HL-60 (cell line): ENCODE measurements around the gene ZNRF1.
"Not testable (repeated sequence)": the region's sequence is repeated elsewhere in the genome, so short reads cannot be mapped to it uniquely, and the experiment has no call there.

ENCODE experiments used
- DNase-seq, 2 experiments: peaks; one replicate each; pipeline ENCODE4 v3.0.0-alpha.2; 2010 to 2020; ENCODE audit warnings: low read depth in 1 of 2, low spot score in 1 of 2
- H3K27ac ChIP-seq: fragments of 250-450 bp; sonication (Bioruptor Pico); replicated peaks from 2 replicates; pipeline ENCODE4 v1.5.1; 2020; ENCODE audit warnings: mild to moderate bottlenecking, moderate library complexity
- H3K27me3 ChIP-seq: fragments of 250-450 bp; sonication (Bioruptor Pico); 2 replicates; pipeline ENCODE4 v1.5.1; 2021; ENCODE audit warnings: mild to moderate bottlenecking, moderate library complexity; ENCODE audit not compliant: insufficient read depth, poor library complexity, severe bottlenecking
- H3K4me3 ChIP-seq: replicated peaks from 2 replicates; pipeline ENCODE4 v1.5.1; 2011; ENCODE audit warnings: mild to moderate bottlenecking, control low read depth, low read length; ENCODE audit not compliant: insufficient read depth
- CTCF ChIP-seq: IDR thresholded peaks from one replicate; pipeline ENCODE4 v1.5.1; 2011; ENCODE audit warnings: low read length, control low read depth, inconsistent platforms; ENCODE audit not compliant: insufficient read depth
- GABPA ChIP-seq: IDR thresholded peaks from 2 replicates; pipeline ENCODE4 v1.6.1; 2012; ENCODE audit warnings: low read depth
- POLR2AphosphoS5 ChIP-seq: IDR thresholded peaks from 2 replicates; pipeline ENCODE4 v1.6.1; 2012; ENCODE audit warnings: low read depth
- SPI1 ChIP-seq: IDR thresholded peaks from 2 replicates; pipeline ENCODE4 v1.6.1; 2012; ENCODE audit warnings: low read depth, mild to moderate bottlenecking, borderline replicate concordance
- TF ChIP-seq, protein P1 (sequence below): IDR thresholded peaks from 2 replicates; pipeline ENCODE4 v1.6.1; 2012; ENCODE audit warnings: low read depth; ENCODE audit not compliant: insufficient replicate concordance

Gene ZNRF1

DNA sequence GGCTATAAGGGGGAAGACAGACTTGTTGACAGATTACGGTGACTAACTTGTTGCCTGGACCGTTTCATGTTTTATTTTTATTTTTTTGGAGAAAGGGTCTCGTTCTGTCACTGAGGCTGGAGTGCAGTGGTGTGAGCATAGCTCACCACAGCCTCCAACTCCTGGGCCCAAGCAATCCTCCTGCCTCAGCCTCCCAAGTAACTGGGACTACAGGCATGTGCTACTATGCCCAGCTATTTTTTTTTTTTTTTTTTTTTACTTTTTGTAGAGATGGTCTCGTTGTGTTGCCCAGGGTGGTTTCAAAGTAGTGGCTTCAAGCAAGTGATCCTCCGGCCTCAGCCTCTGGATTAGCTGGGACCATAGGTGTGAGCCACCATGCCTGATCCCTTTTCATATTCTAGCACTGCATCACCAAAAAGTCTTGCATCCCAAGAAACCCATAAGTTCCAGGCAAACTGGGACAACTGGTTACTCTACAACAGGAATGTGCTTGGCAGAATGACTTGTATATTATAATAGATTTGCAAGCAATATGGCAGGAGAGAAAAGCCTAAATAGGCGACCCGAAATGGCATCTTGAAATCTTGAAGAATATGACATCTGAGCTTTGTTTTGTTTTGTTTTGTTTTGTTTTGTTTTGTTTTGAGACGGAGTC, 11.7 kb upstream of the ZNRF1 start:
- H3K4me3 ChIP-seq: no peak overlapping the region
- no peak overlapping the region for H3K27ac ChIP-seq
- DNase-seq: no peak
- H3K27me3 ChIP-seq: no peaks in the 10 kb centered on the region
- TF ChIP-seq, protein P1, sequence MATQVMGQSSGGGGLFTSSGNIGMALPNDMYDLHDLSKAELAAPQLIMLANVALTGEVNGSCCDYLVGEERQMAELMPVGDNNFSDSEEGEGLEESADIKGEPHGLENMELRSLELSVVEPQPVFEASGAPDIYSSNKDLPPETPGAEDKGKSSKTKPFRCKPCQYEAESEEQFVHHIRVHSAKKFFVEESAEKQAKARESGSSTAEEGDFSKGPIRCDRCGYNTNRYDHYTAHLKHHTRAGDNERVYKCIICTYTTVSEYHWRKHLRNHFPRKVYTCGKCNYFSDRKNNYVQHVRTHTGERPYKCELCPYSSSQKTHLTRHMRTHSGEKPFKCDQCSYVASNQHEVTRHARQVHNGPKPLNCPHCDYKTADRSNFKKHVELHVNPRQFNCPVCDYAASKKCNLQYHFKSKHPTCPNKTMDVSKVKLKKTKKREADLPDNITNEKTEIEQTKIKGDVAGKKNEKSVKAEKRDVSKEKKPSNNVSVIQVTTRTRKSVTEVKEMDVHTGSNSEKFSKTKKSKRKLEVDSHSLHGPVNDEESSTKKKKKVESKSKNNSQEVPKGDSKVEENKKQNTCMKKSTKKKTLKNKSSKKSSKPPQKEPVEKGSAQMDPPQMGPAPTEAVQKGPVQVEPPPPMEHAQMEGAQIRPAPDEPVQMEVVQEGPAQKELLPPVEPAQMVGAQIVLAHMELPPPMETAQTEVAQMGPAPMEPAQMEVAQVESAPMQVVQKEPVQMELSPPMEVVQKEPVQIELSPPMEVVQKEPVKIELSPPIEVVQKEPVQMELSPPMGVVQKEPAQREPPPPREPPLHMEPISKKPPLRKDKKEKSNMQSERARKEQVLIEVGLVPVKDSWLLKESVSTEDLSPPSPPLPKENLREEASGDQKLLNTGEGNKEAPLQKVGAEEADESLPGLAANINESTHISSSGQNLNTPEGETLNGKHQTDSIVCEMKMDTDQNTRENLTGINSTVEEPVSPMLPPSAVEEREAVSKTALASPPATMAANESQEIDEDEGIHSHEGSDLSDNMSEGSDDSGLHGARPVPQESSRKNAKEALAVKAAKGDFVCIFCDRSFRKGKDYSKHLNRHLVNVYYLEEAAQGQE: no peak
- TF ChIP-seq POLR2AphosphoS5 (no peak), SPI1 (no peak), GABPA (no peak), CTCF (no peak)

- DNase-seq, H3K27me3 ChIP-seq, H3K4me3 ChIP-seq, H3K27ac ChIP-seq: not testable (repeated sequence)
Measured at GRCh38 chr16:74989864-74990263, 9.0 kb upstream of the ZNRF1 start.

DNA sequence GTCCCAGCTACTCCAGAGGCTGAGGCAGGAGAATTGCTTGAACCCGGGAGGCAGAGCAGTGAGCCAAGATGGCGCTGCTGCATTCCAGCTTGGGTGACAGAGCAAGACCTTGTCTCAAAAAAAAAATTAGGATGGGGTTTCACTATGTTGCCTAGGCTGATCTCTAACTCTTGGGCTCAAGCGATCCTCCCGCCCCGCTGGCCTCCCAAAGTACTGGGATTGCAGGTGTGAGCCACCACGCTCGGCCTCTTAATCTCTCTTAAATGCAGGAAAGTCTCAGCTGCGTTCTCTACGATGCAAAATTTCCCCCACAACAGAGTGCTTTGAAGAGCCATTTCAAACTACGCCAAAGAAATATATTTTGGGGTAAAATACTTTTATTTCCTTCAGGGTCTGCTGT, 8.0 kb upstream of the ZNRF1 start:
- H3K27ac ChIP-seq: no peak overlapping the region
- no peak for DNase-seq
- TF ChIP-seq GABPA (no peak), POLR2AphosphoS5 (no peak), SPI1 (no peak), CTCF (no peak)
- TF ChIP-seq, protein P1: no peak
- no peaks in the 10 kb centered on the region for H3K27me3 ChIP-seq
- no peak overlapping the region for H3K4me3 ChIP-seq

- Histone ChIP-seq H3K4me3 (no peak overlapping the region), H3K27ac (no peak overlapping the region), H3K27me3 (no peaks in the 10 kb centered on the region)
Measured at GRCh38 chr16:74991268-74991592, 7.6 kb upstream of the ZNRF1 start.

More at GRCh38 chr16:74991268-74991592, 7.6 kb upstream of the ZNRF1 start:
- TF ChIP-seq, protein P1: no peak
- TF ChIP-seq POLR2AphosphoS5 (no peak), CTCF (no peak), GABPA (no peak), SPI1 (no peak)
- DNase-seq: no peak
